Eye (tissue), 1 donor: Measurements from ENCODE around the gene STX11.

ENCODE experiments used
- DNase-seq: peaks from one replicate; pipeline ENCODE4 v3.0.0-alpha.2; 2015

Gene STX11

DNA sequence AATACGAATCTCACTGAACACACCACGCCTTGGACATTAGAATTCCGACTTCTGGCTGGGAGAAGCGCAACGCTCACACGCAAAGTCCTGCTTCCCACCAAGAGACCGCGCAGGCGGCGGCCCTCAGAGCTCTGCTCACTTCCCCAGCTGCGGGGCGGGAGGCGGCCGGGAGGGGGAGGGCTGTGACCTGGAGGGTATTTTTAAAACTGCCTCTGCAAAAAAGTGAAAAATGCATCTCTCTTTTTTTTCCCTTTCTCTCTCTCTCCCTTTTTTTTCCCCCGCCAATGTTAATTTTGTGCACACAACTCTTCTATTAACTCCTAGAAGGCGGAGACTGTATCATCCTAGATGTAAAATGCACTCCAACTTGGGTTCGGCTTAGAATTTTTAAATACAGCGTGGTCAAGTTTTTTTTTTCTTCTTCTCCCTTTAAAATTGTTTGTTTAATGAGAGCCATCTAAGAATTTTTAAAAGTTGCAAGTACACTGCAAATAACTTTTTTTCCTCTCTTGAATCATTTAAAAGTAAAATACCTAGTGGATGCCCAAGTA lies 66.4 kb downstream of the STX11 start:
- no peak for DNase-seq

- DNase-seq: peak; percentile 14
These were observed 66.9 kb downstream of the STX11 start for GRCh38 chr6:144217264-144217663.

DNA sequence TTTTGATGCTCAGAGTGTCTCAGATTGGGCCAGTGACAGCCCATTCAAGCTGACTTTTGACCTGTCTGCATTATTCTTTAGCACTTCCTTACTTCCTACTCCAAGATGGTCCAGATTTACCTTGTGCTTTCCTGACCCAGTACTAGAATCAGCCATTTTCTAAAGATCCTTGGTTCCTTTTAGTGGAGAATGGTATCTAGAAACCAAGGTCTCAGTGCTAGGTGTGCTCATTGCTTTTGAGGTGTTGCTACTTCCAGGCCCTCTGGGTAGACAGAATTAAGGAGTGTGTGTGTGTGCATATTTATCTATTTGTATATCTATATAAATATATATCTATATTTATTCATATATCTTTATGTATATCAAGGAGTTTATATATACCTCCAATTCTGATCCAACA lies 67.5 kb downstream of the STX11 start:
- no peak for DNase-seq

GRCh38 chr6:144219056-144219685 lies 68.9 kb downstream of the STX11 start:
- DNase-seq: peak; percentile 59

- no peak for DNase-seq
These were observed 69.9 kb downstream of the STX11 start for GRCh38 chr6:144220031-144220790.

- no peak for DNase-seq
These were observed 73.4 kb downstream of the STX11 start for GRCh38 chr6:144223686-144224085.

GRCh38 chr6:144231721-144232120 lies 81.4 kb downstream of the STX11 start:
- DNase-seq: no peak

DNA sequence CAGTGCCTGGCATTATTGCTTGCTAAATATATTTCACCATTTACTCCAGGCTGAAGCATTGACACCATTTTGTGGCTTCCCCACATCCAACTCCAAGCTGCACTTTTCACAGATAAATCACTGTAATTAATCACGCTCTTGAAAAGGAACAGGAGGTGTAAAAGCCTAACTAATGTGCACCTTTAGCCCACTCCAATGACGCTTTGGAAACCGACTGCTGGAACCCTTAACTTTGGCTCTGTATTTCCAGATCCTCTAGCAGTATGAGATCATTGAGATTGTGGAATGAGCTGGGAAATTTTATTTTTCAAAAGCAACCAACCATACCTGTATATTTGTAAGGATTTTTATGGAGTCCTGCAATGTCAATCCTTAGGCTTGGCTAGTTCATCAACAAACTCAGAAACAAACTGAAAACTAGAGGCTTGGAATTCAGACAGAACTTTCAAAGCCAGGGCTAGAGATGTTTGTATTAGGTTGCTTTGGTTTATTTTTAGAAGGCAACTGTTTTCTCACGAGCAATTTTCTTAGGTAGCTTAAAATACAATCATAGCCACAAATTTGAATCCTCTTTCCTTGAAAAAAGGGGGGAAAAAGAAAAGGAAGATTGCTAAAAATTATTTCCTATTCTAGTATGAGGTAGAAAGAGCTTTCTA lies 82.0 kb downstream of the STX11 start:
- DNase-seq: no peak

DNA sequence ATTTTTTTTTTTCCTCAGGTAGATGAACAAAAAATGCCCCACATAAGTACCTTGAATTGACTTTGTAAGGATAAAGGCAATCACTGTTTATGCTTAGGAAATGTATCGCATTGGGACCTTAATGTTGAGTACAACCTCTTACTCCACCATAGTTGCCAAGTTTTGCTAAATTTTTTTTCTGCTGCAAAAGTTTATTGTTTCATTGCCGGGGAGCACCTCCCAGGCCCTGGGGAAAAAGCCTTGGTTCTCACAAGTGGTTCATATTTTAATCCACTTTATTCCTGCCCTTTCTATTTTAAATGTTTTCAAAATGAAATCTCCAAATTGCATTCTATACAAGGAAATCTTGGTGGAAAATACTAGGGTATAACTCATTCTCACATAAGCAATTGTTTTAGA lies 82.5 kb downstream of the STX11 start:
- DNase-seq: no peak

- DNase-seq: no peak
These were observed 84.1 kb downstream of the STX11 start for GRCh38 chr6:144234399-144234798.

DNA sequence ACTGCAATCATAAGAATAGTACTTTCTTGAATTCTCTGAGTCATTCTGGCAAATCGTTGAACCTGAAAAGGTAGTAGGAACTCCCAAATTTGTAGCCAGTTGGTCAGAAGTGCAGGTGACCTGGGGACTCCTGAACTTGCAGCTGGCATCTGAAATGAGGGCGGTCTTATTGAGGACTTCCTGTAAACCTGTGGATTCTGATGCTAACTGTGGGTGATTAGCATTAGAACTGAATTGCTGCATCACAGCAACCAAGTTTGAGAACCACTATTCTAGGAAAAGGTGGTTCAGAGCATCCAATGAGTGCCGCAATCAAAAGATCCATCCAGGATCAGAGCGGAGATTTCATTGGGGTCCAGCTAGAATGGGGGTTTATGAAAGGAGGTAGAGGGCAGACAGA lies 84.6 kb downstream of the STX11 start:
- DNase-seq: no peak
